WTC11 (cell line): ENCODE results near the gene HLA-G.

ENCODE experiments used
- CBFB ChIP-seq: sonication (generic); formaldehyde crosslinking; IDR thresholded peaks from 2 replicates; pipeline ENCODE4 v1.8.1; 2022; ENCODE audit warnings: mild to moderate bottlenecking, low read depth, missing genetic modification reagents
- CREB1 ChIP-seq: sonication (generic); formaldehyde crosslinking; IDR thresholded peaks from 2 replicates; pipeline ENCODE4 v1.8.0; 2023; ENCODE audit warnings: mild to moderate bottlenecking, missing genetic modification reagents
- ETV6 ChIP-seq: sonication (generic); formaldehyde crosslinking; IDR thresholded peaks from 2 replicates; pipeline ENCODE4 v1.8.1; 2022; ENCODE audit warnings: mild to moderate bottlenecking, missing genetic modification reagents
- GABPB1 ChIP-seq: sonication (generic); formaldehyde crosslinking; IDR thresholded peaks from 2 replicates; pipeline ENCODE4 v1.8.1; 2023; ENCODE audit warnings: mild to moderate bottlenecking, missing genetic modification reagents
- ZMAT4 ChIP-seq: fragments of 250-450 bp; sonication (Bioruptor Pico); IDR thresholded peaks from 2 replicates; pipeline ENCODE4 v1.9.0; 2021; ENCODE audit warnings: mild to moderate bottlenecking
- ZNF121 ChIP-seq: sonication (generic); formaldehyde crosslinking; IDR thresholded peaks from 2 replicates; pipeline ENCODE4 v1.8.0; 2023; ENCODE audit warnings: missing genetic modification reagents
- TF ChIP-seq, protein P1 (sequence below): fragments of 200-600 bp; IDR thresholded peaks from 2 replicates; pipeline ENCODE4 v1.8.0; 2022; ENCODE audit warnings: antibody characterized with exemption
- TF ChIP-seq, protein P2 (sequence below): sonication (generic); formaldehyde crosslinking; conservative IDR thresholded peaks from 2 replicates; pipeline ENCODE4 v1.8.1; 2023; ENCODE audit warnings: mild to moderate bottlenecking, low read depth, missing genetic modification reagents, moderate library complexity
- TF ChIP-seq, protein P3 (sequence below): sonication (generic); formaldehyde crosslinking; IDR thresholded peaks from 2 replicates; pipeline ENCODE4 v1.8.1; 2022; ENCODE audit warnings: mild to moderate bottlenecking, missing genetic modification reagents, moderate library complexity, borderline replicate concordance
- TF ChIP-seq, protein P4 (sequence below): sonication (generic); formaldehyde crosslinking; IDR thresholded peaks from 2 replicates; pipeline ENCODE4 v1.8.1; 2023; ENCODE audit warnings: mild to moderate bottlenecking, missing genetic modification reagents, moderate library complexity

- TF ChIP-seq, protein P1, sequence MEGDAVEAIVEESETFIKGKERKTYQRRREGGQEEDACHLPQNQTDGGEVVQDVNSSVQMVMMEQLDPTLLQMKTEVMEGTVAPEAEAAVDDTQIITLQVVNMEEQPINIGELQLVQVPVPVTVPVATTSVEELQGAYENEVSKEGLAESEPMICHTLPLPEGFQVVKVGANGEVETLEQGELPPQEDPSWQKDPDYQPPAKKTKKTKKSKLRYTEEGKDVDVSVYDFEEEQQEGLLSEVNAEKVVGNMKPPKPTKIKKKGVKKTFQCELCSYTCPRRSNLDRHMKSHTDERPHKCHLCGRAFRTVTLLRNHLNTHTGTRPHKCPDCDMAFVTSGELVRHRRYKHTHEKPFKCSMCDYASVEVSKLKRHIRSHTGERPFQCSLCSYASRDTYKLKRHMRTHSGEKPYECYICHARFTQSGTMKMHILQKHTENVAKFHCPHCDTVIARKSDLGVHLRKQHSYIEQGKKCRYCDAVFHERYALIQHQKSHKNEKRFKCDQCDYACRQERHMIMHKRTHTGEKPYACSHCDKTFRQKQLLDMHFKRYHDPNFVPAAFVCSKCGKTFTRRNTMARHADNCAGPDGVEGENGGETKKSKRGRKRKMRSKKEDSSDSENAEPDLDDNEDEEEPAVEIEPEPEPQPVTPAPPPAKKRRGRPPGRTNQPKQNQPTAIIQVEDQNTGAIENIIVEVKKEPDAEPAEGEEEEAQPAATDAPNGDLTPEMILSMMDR = no peak
- TF ChIP-seq, protein P2, sequence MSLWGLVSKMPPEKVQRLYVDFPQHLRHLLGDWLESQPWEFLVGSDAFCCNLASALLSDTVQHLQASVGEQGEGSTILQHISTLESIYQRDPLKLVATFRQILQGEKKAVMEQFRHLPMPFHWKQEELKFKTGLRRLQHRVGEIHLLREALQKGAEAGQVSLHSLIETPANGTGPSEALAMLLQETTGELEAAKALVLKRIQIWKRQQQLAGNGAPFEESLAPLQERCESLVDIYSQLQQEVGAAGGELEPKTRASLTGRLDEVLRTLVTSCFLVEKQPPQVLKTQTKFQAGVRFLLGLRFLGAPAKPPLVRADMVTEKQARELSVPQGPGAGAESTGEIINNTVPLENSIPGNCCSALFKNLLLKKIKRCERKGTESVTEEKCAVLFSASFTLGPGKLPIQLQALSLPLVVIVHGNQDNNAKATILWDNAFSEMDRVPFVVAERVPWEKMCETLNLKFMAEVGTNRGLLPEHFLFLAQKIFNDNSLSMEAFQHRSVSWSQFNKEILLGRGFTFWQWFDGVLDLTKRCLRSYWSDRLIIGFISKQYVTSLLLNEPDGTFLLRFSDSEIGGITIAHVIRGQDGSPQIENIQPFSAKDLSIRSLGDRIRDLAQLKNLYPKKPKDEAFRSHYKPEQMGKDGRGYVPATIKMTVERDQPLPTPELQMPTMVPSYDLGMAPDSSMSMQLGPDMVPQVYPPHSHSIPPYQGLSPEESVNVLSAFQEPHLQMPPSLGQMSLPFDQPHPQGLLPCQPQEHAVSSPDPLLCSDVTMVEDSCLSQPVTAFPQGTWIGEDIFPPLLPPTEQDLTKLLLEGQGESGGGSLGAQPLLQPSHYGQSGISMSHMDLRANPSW (CRISPR knock-in tag) = no peak
- TF ChIP-seq ETV6 (CRISPR knock-in tag) (no peak), GABPB1 (CRISPR knock-in tag) (no peak), CREB1 (CRISPR knock-in tag) (no peak), ZMAT4 (CRISPR knock-in tag) (no peak), CBFB (CRISPR knock-in tag) (no peak), ZNF121 (CRISPR knock-in tag) (no peak)
- TF ChIP-seq, protein P3, sequence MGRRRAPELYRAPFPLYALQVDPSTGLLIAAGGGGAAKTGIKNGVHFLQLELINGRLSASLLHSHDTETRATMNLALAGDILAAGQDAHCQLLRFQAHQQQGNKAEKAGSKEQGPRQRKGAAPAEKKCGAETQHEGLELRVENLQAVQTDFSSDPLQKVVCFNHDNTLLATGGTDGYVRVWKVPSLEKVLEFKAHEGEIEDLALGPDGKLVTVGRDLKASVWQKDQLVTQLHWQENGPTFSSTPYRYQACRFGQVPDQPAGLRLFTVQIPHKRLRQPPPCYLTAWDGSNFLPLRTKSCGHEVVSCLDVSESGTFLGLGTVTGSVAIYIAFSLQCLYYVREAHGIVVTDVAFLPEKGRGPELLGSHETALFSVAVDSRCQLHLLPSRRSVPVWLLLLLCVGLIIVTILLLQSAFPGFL (CRISPR knock-in tag) = no peak
- TF ChIP-seq, protein P4, sequence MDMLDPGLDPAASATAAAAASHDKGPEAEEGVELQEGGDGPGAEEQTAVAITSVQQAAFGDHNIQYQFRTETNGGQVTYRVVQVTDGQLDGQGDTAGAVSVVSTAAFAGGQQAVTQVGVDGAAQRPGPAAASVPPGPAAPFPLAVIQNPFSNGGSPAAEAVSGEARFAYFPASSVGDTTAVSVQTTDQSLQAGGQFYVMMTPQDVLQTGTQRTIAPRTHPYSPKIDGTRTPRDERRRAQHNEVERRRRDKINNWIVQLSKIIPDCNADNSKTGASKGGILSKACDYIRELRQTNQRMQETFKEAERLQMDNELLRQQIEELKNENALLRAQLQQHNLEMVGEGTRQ (CRISPR knock-in tag) = no peak
Observed at GRCh38 chr6:29791162-29791561, 36.5 kb upstream of the HLA-G start.
